GM19395 (cell line): ENCODE data around the gene ICOSLG.
A peak's percentile ranks its signal among the peaks of the same experiment; 100 is the strongest.
"Not testable (repeated sequence)": the region's sequence is repeated elsewhere in the genome, so short reads cannot be mapped to it uniquely, and the experiment has no call there.

Experiments used
- ATAC-seq: cut with Tn5 transposase; IDR thresholded peaks from one replicate; pipeline ENCODE4 v1.9.1; 2021; ENCODE audit warnings: mild to moderate bottlenecking, moderate library complexity; ENCODE audit not compliant: unreplicated experiment

ICOSLG gene, protein sequence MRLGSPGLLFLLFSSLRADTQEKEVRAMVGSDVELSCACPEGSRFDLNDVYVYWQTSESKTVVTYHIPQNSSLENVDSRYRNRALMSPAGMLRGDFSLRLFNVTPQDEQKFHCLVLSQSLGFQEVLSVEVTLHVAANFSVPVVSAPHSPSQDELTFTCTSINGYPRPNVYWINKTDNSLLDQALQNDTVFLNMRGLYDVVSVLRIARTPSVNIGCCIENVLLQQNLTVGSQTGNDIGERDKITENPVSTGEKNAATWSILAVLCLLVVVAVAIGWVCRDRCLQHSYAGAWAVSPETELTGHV

DNA sequence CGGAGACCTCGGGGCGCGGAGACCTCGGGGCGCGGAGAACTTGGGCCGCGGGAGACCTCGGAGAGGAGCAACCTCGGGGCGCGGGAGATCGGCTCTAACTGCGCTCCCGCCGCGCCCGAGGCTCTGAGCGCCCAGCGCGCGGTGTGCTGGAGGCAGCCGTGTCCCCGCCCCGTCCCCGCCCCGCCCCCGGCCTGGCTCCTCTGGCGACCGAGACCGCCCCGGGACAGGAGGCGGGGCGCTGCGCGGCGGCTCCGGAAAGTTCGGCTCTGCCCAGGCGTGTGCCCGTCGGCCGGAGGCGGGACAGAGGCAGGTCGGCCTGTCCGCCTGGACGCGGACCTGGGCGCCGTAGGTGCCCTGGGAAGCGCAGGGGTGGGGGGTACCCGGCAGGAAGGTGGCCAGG lies at the start of gene ICOSLG:
TSS of gene ICOSLG (minus strand) at position 102 of the 400 bp plus-strand sequence. CDS start 126 bp downstream, outside the sequence.
- ATAC-seq, result peak; percentile 38

DNA sequence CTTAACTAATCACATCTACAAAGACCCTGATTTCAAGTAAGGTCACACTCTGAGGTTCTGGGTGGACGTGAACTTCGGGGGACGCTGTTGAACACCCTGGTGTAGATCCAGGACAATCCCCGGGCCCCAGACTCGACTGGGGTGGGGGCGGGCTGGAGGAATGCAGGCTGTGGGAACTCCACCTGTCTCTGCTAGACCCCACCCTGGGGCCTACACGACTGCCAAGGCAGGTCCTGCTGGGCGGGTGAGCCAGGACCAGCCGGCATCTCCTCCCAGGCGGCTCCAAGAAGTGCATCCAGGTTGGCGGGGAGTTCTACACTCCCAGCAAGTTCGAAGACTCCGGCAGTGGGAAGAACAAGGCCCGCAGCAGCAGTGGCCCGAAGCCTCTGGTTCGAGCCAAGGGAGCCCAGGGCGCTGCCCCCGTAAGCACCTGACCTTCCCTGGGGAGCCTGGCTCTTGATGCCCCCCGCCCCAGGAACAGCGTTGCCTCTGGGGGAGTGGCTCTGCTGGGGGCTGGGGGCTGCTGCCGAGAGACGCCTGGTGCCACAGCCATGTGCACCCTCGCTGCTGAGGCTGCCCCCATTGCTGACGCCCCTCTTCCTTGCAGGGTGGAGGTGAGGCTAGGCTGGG lies 48.8 kb upstream of the ICOSLG start:
- ATAC-seq, result no peak

DNA sequence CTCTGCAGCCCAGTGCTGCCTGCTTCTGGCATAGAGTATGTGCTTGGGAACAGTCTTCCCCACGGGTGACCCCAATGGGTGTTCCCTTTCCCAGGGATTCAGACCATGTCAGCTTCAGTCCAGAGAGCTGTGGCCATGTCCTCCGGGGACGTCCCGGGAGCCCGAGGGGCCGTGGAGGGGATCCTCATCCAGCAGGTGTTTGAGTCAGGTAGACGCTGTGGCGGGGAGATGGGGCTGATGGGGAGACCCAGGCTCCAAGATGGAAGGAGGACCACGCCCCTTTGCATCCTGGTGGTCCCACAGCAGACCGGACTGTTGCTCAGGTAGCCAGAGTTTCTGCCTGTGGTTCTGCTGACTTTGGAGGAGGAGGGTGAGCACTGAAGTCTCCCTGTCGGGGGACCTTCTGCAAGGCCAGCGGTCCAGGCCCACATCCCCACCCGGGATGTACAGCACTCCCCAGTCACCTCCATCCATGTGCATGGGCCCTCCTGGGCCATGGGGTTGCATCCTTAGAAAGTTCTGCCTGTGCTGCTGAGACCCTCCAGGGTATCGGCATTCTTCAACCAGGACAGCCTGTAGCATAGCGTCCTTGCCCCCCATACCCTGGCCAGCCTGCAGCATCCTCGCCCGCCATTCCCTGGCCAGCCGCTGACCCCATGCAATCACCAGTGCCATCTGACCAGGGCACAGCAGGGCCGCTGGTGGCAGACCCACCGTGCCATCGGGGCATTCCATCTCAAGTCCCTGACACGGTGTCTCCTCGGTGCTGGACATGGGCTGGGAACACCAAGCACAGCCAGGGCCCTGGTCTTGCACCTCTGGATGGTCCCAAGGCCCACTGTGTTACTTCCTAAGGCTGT lies 47.7 kb upstream of the ICOSLG start:
- no peak for ATAC-seq

DNA sequence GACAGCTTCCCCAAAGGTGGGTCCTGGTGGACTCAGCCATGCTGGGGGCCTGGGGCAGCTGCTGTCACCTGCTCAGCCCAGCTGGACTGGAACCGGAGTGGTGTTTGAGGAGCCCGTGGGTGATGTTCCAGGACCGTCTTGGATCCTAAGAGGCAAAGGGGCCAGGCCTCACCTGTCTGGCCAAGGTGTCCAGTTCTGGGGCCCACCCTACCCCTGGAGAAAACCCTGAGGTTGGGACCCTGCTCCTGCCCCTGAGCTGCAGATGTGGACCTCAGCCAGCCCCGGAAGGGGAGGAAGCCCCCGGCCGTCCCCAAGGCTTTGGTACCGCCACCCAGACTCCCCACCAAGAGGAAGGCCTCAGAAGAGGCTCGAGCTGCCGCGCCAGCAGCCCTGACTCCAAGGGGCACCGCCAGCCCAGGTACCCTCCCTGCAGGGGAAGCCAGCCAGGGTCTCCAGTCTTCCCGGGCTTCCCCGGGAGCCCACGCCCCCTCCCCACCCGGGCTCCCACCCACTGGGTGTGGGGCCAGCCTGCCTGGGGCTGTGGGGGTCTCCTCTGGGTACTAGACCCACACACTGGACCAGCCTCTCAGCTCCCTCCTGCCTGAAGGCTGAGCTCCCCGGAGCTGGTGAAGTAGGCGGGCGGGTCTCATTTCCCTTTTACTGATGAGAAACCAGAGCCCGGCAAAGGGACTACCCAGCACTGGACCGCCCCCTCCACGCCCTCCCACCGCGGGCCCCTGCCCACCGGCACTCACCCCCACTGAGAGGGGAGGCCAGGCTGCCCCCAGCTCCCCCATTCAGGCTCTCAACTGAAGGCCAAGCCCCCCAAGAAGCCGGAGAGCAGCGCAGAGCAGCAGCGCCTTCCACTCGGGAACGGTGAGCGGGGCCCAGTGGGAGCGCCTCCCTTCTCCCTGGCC lies 46.2 kb upstream of the ICOSLG start:
- no peak for ATAC-seq

DNA sequence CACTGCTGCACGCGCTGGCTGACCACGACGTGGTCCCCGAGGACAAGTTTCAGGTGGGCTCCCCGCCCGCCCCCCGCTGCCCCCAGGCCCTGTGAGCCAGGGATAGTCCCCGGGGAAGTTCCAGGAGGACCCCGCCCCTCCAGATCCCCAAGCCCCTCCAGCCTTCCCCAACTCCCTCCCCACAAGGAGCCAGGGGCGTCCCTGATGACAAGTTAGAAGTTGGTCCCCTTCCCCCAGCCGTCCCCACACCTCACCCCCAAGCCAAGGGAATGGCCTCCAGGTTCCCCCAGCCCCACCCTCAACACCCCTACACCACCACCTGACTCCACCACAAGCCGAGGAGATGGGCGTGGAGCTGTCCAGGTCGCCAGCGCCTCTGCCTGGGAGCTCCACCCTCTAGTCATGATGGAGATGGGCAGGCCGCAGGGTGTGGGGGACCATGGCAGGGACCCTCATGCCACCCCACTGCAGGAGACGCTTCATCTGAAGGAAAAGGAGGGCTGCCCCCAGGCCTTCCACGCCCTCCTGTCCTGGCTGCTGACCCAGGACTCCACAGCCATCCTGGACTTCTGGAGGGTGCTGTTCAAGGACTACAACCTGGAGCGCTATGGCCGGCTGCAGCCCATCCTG lies 45.5 kb upstream of the ICOSLG start:
- no peak for ATAC-seq

DNA sequence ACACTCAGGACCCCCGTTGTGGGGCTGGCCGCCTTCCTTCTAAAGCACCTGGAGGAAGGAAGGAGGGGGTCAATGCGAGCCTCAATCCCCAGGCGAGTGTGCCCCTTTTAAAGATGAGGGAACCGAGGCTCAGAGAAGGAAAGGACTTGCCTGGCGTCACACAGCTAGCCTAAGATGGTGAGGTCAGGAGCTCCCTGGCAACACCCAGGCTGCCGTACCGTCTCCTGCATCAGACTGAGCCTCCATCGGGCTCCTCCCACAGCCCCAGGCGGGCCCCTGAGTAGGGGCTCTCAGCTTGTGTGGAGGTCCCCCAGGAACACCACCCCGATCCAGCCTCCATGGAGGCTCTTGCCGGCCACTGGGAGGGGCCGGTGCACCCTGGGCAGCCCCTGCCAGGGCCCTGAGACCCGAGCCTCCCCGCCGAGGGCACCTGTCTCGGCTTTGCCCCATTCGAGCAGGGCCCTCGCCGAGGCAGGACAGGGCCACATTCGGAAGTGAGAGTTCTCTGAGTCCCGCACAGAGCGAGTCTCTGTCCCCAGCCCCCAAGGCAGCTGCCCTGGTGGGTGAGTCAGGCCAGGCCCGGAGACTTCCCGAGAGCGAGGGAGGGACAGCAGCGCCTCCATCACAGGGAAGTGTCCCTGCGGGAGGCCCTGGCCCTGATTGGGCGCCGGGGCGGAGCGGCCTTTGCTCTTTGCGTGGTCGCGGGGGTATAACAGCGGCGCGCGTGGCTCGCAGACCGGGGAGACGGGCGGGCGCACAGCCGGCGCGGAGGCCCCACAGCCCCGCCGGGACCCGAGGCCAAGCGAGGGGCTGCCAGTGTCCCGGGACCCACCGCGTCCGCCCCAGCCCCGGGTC lies 44.6 kb upstream of the ICOSLG start, which contains the start of gene AIRE:
TSS of gene AIRE (plus strand) at position 739 of the 855 bp plus-strand sequence. CDS start 131 bp downstream, outside the sequence.
- ATAC-seq, result no peak

DNA sequence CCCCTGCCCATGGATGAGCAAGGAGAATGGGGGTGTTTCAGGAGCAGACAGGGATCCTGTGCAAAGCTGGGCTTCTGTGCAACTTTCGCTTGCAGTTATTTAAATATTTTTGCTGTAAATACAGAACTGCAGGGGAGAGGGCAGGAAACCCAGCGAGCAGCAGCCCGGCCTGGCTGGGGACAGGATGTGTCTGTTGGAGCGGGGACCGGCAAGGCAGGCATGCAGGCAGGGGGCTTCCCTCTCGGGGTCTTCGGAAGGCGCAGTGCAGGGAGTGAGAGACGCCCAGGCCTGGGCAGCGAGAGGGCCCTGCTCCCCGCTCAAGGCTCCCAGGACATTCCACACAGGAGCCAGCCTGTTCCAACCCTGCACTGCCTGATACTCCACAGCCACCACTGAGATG lies 43.2 kb upstream of the ICOSLG start:
- ATAC-seq, result no peak

DNA sequence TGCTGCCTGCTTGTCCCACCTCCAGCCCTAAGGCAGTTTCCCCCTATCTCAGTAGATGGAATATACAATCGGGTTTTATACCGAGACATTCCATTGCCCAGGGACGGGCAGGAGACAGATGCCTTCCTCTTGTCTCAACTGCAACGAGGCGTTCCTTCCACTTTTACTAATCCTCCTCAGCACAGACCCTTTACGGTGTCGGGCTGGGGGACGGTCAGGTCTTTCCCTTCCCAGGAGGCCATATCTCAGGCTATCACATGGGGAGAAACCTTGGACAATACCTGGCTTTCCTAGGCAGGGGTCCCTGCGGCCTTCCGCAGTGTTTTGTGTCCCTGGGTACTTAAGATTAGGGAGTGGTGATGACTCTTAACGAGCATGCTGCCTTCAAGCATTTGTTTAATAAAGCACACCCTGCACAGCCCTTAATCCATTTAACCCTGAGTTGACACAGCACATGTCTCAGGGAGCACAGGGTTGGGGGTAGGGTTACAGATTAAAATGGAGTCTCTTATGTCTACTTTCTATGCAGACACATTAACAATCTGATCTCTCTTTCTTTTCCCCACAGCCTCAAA lies 42.6 kb upstream of the ICOSLG start:
- not testable (repeated sequence) for ATAC-seq

DNA sequence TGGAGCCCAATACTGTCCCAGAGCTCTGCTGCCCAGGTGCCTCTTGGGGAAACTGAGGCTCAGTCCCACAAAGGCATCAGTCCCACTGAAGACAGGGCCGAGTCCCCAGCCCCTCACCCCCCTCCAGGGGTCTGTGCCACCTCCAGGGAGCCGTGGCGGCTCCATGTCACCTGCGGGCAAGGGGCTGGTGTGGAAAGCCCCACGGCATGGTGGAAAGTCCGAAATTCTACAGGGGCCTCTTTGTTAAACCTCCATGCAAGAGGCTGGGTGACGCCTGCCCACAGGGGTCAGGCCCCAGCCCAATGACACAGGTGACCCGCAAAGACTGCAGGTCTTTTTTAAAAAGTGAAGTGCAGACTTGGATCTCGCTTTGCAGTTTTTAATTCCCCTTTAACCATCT lies 41.6 kb upstream of the ICOSLG start:
- no peak for ATAC-seq

DNA sequence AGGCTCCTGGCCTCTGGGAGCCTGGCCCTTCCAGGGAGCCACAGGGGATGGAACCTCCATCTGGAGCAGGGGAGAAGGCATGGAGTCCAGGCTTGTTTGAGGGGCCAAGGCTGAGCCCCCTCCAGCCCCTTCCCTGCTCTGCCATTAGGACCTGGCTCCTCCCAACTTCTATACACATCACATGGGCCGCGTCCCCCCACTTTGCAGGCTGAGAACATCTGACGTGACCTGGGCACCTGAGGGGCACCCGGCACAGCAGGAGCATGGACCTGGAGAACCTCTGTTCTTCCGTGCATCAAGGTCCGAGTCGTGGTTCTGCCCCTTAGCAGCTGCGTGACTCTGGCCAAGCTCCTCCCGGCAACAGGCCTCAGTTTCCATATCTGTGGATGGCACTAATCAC lies 41.1 kb upstream of the ICOSLG start:
- ATAC-seq, result no peak

DNA sequence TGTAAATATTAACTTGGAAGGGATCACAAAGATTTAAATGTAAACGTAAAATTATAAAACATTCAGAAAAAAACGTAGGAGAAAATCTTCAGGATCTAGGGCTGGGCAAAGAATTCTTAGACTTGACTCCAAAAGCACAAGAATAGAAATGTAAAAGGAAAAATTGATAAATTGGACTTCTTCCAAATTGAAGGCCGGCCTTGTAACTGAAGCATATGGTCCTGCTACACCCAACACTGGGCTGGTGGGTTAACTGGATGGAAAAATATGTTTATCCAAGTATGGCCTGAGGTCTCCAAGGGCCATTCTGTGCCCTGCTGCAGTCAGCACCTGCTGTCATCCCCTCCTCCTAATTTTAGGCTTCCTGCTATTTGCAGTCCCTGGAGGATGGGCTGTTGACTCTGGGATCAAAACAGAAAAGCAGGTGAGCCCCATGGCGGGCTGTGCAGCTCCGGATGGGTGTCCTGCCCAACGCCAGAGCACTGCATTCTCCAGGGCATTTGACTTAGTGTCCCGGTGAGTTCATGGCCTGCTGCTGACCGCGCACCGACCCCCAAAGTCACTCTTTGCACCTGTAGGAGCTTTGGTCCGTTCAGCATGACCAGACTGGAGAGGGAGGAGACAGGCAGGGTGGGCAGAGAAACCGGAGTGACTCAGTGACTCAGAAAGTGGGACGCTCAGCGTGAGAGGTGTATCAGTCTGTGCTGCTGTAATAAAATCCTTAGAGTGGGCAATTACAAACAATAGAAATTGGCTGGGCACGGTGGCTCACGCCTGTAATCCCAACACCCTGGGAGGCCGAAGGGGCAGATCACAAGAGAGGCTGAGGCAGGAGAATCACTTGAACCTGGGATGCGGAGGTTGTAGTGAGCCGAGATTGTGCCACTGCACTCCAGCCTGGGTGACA lies 38.9 kb upstream of the ICOSLG start:
- no peak for ATAC-seq

DNA sequence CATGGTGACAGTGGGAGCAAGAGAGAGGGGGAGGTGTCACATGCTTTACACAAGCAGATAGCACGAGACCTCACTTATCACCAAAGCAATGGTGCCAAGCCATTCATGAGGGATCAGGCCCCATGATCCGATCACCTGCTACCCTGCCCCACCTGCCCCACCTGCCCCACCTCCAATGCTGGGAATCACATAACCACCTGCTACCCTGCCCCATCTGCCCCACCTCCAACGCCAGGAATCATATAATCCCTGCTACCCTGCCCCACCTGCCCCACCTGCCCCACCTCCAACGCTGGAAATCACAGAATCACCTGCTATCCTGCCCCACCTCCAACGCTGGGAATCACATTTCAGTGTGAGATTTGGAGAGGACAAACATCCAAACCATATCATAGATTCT lies 34.3 kb upstream of the ICOSLG start:
- ATAC-seq, result no peak

DNA sequence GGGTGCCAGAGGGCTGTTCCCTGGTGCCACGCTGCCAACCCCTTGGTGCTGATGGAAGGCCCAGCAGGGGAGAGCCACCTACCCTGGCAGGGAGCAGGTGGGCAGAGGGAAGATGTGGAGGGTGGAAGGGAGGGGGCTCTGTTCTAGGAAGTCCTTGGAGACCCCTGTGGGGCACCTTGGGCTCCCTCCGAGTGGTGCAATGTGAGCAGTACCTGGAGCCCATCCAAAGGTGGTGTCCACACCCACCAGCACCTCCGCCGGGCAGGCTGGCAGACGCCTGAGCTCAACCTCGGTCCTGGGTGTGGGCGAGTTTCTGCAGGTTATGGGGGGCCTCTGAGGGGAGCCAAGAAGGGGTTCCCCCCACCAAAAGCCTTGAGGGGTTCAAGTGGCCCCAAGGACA lies 32.3 kb upstream of the ICOSLG start:
- ATAC-seq, result no peak

DNA sequence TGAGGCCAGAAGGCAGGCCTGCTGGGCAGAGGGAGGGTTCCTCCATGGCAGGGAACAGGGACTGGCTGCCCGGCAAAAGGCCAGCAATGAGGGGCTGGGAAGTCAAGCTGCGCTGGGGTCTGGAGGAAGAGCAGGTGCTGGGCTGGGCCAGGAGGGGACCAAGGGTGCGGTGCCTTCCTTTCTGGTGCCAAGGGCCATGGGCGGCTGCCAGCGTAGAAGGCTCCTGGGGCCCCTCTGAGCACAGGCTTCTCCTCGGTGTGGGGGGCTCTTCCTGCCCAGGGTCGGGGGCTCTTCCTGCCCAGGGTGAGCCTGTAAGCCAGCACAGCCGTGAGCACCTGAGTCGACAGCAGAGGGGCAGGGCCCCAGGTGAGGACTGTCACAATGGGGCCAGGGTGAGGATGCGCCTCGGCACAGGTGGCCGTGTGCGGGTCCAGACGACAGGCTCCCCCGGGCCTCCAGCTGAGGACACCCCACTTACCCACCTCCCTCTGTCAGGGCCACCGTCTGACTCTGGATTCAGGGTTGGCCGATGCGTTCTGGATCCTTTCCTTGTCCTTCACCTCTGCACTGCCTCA lies 31.6 kb upstream of the ICOSLG start:
- no peak for ATAC-seq

DNA sequence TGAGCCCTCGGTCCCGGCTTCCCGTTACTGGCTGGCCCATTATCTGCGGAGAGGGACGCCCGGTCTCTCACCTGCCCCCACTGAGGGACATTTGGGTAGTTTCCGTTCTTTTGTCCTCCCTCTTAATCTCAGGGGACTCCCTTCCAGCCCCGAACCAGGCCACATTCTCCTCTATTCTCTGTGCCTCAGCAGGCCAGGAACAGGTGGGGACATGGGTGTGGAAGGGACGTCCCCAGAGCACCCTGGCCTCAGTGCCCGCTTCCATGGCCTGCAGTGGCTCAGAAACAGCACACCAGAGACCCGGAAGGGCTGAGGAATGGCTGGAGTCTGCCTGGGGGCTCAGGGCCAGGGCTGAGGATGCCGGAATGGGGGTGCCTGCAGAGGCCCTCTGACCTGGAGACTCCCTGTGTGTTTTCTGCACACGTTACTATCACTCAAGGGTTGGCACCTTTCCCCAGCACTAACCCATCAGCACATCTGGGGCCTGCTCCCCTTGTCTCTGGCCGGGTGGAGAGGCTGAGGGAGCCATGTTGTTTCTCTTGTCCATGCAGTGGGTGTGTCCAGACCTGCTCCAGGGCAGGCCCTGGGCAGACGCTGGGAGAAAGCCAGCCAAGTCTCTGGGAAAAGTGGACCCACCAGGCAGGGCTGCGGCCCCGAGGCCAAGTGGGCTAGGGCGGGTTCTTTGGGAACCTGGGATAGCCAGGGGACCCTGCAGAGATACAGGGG lies 31.0 kb upstream of the ICOSLG start:
- no peak for ATAC-seq

DNA sequence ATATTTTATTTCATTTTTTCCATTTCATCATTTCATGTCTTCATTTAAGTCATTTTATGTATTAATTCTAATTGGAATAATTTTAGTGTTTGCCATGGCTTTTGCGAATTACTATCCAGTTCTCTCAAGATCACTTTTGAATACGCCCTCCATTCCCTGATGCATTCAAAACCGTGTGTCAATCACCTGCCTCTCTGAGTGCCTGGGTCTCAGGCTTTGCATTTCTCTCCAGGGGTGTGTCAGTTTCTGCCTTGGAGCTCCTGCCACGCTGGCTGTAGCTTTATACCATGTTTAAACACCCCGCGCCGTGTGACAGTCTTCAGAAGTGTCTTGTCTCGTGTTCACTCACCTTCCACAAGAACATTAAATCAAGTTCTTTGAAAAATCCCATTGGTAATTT lies 28.3 kb upstream of the ICOSLG start:
- no peak for ATAC-seq

DNA sequence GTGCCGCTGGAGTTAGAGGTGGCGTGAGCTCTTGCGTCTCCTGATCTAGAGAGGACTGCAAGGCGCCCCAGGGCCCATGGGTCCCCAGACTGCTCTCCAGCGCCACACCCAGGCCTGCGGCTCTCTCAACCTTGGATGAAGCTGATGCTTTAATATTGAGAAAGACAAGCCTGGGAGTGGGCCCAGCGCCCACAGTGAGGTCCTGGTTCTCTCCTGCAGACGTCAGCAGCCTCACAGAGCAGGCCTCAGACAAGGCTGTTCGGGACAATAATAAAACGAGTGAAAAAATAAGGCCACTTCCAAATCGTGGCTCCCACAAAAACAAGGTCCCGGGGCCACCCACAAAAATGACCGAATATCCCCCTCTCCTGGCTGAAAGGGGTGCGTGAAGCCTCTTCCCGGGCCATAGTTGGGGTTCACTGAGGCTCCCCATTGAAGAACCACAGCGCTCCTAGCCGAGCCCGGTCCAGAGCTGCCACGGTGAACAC lies 27.0 kb upstream of the ICOSLG start:
- no peak for ATAC-seq
